ENCODE data around the gene FZD2. TPM values are rescaled to one million over a fixed set of nuclear protein-coding genes. Genes with fewer than 3 reads are reported as not detected.

FZD2 gene
- total RNA-seq: 7.7 and 10.0 TPM in 2 replicates

GRCh38 chr17:44556832-44557606, at the start of gene FZD2:
Gene FZD2 (plus strand): TSS chr17:44557484. CDS start chr17:44557689, 205 bp downstream.

Other genes with a start within 250 kb of the FZD2 start
- 0.18 and 0.43 TPM in 2 replicates for gene RUNDC3A, start 248.9 kb upstream of the FZD2 start, total RNA-seq
- 44.5 and 56.5 TPM in 2 replicates for gene SLC25A39, start 232.7 kb upstream of the FZD2 start, total RNA-seq
- gene GRN, start 212.2 kb upstream of the FZD2 start, total RNA-seq: 192 and 319 TPM in 2 replicates
- gene FAM171A2, start 193.6 kb upstream of the FZD2 start, total RNA-seq: 2.3 and 4.2 TPM in 2 replicates
- gene ITGA2B, start 167.8 kb upstream of the FZD2 start, total RNA-seq: 0.28 TPM in 2 replicates
- 11.8 and 12.7 TPM in 2 replicates for gene GPATCH8, start 54.1 kb upstream of the FZD2 start, total RNA-seq
- under 0.01 TPM in 1 of 2 replicates, not detected in the other for gene MEIOC, start 99.0 kb downstream of the FZD2 start, total RNA-seq
- 43.2 and 46.3 TPM in 2 replicates for gene CCDC43, start 132.3 kb downstream of the FZD2 start, total RNA-seq
- 1.3 and 1.7 TPM in 2 replicates for gene DBF4B, start 151.2 kb downstream of the FZD2 start, total RNA-seq
- 0.14 and 0.18 TPM in 2 replicates for gene ADAM11, start 201.5 kb downstream of the FZD2 start, total RNA-seq